Lower lobe of right lung (tissue), 2 donors: ENCODE data around the gene MTF2. TPM values are rescaled to one million over a fixed set of nuclear protein-coding genes. Genes with fewer than 3 reads are reported as not detected.
"Not testable (repeated sequence)": the region's sequence is repeated elsewhere in the genome, so short reads cannot be mapped to it uniquely, and the experiment has no call there.

Source experiments
- ATAC-seq, 2 donors: fragments of 200-7000 bp; cut with Tn5 transposase; one replicate each; pipeline ENCODE4 v1.9.1; 2020 to 2022; ENCODE audit warnings: mild to moderate bottlenecking in 2 of 2, moderate library complexity in 2 of 2
- DNase-seq: peaks from one replicate; pipeline ENCODE4 v3.0.0-alpha.2; 2020
- H3K27ac ChIP-seq: fragments of 200-600 bp; one replicate; pipeline ENCODE4 v1.8.0; 2022
- H3K27me3 ChIP-seq: fragments of 200-600 bp; one replicate; pipeline ENCODE4 v1.8.0; 2022; ENCODE audit warnings: low read depth
- H3K36me3 ChIP-seq: fragments of 200-600 bp; one replicate; pipeline ENCODE4 v1.8.0; 2022; ENCODE audit warnings: mild to moderate bottlenecking
- H3K4me1 ChIP-seq: fragments of 200-600 bp; one replicate; pipeline ENCODE4 v1.8.0; 2022
- H3K4me3 ChIP-seq: fragments of 200-600 bp; one replicate; pipeline ENCODE4 v1.8.0; 2022; ENCODE audit warnings: mild to moderate bottlenecking
- H3K9me3 ChIP-seq: fragments of 200-600 bp; one replicate; pipeline ENCODE4 v1.8.0; 2022
- intact Hi-C: fragments of 100-400 bp; cut with DNase I; formaldehyde crosslinking; loops from one replicate; pipeline ENCODE4 v1.11.0; 2022
- total RNA-seq: library from RNA; stranded (reverse); fragmentation: NEBNext Ultra II Directional; extraction: Animal tissue kit (Norgen Biotek cat#: 25700); gene quantifications from one replicate; pipeline ENCODE4 v1.2.1, GENCODE V29; 2021
- TF ChIP-seq, protein P1 (sequence below): fragments of 200-600 bp; IDR thresholded peaks from one replicate; pipeline ENCODE4 v1.8.0; 2022; ENCODE audit warnings: antibody characterized with exemption, mild to moderate bottlenecking
- donor health status: DM: no; HTN: yes; CAD: no; lungs with severe emphysema.

Gene MTF2
- total RNA-seq, 1 donor from 2014 or later: 20.2 TPM

DNA sequence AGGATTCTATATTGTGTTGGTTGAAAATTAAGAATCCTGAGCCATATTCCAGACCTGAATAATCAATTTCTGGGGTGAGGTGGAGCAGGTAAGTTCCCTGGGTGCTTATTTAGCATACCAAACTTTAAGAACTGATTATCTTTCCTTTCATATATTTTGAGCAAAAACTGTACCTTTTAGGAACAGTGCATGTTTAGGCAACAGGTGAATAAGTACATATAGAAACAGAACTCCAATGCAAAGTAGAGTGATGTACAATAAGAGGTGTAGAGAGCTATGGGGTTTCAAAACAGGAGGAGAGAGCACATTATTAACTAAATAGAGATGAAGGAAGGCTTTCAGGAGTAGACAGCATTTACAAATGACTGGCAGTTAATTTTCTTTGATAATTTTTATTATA lies 72.4 kb downstream of the MTF2 start:
- Histone ChIP-seq H3K36me3 (peaks cover 85% of the 10 kb centered on the region), H3K4me3 (no peak overlapping the region)

GRCh38 chr1:93152835-93153234 lies 73.8 kb downstream of the MTF2 start:
- peaks cover 99% of the 10 kb centered on the region for H3K36me3 ChIP-seq
- no peak for DNase-seq
- H3K9me3 ChIP-seq: no peaks in the 10 kb centered on the region
- H3K27ac ChIP-seq: no peak overlapping the region
- intact Hi-C loops: no loop called here
- H3K27me3 ChIP-seq: no peaks in the 10 kb centered on the region
- ATAC-seq: no peak
- no peaks in the 10 kb centered on the region for H3K4me1 ChIP-seq
- TF ChIP-seq, protein P1, sequence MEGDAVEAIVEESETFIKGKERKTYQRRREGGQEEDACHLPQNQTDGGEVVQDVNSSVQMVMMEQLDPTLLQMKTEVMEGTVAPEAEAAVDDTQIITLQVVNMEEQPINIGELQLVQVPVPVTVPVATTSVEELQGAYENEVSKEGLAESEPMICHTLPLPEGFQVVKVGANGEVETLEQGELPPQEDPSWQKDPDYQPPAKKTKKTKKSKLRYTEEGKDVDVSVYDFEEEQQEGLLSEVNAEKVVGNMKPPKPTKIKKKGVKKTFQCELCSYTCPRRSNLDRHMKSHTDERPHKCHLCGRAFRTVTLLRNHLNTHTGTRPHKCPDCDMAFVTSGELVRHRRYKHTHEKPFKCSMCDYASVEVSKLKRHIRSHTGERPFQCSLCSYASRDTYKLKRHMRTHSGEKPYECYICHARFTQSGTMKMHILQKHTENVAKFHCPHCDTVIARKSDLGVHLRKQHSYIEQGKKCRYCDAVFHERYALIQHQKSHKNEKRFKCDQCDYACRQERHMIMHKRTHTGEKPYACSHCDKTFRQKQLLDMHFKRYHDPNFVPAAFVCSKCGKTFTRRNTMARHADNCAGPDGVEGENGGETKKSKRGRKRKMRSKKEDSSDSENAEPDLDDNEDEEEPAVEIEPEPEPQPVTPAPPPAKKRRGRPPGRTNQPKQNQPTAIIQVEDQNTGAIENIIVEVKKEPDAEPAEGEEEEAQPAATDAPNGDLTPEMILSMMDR: no peak
- H3K4me3 ChIP-seq: no peak overlapping the region

More for the DNA sequence above, 72.4 kb downstream of the MTF2 start:
- no peak for ATAC-seq
- DNase-seq: no peak
- H3K27me3 ChIP-seq: no peaks in the 10 kb centered on the region
- no peak overlapping the region for H3K27ac ChIP-seq
- TF ChIP-seq, protein P1: no peak
- intact Hi-C loops: no loop called here
- H3K9me3 ChIP-seq: no peaks in the 10 kb centered on the region
- H3K4me1 ChIP-seq: no peaks in the 10 kb centered on the region

GRCh38 chr1:93154898-93155297 lies 75.8 kb downstream of the MTF2 start:
- Histone ChIP-seq H3K4me1 (no peaks in the 10 kb centered on the region), H3K36me3 (peaks cover 99% of the 10 kb centered on the region), H3K9me3 (no peaks in the 10 kb centered on the region), H3K27me3 (no peaks in the 10 kb centered on the region), H3K4me3 (no peak overlapping the region), H3K27ac (no peak overlapping the region)
- DNase-seq (no peak), ATAC-seq (no peak)
- TF ChIP-seq, protein P1: no peak
- intact Hi-C loops: no loop called here

- H3K4me1 ChIP-seq: no peaks in the 10 kb centered on the region
- TF ChIP-seq, protein P1: no peak
- peaks cover 98% of the 10 kb centered on the region for H3K36me3 ChIP-seq
- H3K27ac ChIP-seq: no peak overlapping the region
- H3K4me3 ChIP-seq: no peak overlapping the region
- intact Hi-C loops: no loop called here
- no peaks in the 10 kb centered on the region for H3K9me3 ChIP-seq
- DNase-seq: no peak
- no peak for ATAC-seq
- no peaks in the 10 kb centered on the region for H3K27me3 ChIP-seq
These were observed 76.3 kb downstream of the MTF2 start for GRCh38 chr1:93155335-93155734.

- TF ChIP-seq, protein P1: no peak
- DNase-seq (no peak), ATAC-seq (no peak)
These were observed 80.3 kb downstream of the MTF2 start for GRCh38 chr1:93159337-93159736.

DNA sequence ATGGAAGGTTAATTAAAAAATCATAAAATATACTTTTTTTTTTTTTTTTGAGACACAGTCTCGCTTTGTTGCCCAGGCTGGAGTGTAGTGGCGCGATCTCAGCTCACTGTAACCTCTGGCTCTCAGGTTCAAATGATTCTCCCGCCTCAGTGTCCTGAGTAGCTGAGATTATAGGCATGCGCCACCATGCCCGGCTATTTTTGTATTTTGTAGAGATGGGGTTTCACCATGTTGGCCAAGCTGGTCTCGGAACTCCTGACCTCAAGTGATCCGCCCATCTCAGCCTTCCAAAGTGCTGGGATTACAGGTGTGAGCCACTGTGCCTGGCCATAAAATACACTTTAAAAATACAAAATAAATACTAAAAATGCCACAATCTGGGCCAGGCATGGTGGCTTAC lies 84.2 kb downstream of the MTF2 start:
- intact Hi-C loops, DNase-seq, H3K27me3 ChIP-seq, H3K27ac ChIP-seq, H3K4me1 ChIP-seq, H3K4me3 ChIP-seq, H3K9me3 ChIP-seq, ATAC-seq: not testable (repeated sequence)
- H3K36me3 ChIP-seq: peaks cover 19% of the 10 kb centered on the region

More at GRCh38 chr1:93159337-93159736, 80.3 kb downstream of the MTF2 start:
- Histone ChIP-seq H3K4me1 (no peaks in the 10 kb centered on the region), H3K36me3 (peaks cover 59% of the 10 kb centered on the region), H3K27me3 (no peaks in the 10 kb centered on the region), H3K4me3 (no peak overlapping the region), H3K27ac (no peak overlapping the region), H3K9me3 (no peaks in the 10 kb centered on the region)
- intact Hi-C loops: no loop called here
